ENCODE results near the gene PARS2.

PARS2 gene

DNA sequence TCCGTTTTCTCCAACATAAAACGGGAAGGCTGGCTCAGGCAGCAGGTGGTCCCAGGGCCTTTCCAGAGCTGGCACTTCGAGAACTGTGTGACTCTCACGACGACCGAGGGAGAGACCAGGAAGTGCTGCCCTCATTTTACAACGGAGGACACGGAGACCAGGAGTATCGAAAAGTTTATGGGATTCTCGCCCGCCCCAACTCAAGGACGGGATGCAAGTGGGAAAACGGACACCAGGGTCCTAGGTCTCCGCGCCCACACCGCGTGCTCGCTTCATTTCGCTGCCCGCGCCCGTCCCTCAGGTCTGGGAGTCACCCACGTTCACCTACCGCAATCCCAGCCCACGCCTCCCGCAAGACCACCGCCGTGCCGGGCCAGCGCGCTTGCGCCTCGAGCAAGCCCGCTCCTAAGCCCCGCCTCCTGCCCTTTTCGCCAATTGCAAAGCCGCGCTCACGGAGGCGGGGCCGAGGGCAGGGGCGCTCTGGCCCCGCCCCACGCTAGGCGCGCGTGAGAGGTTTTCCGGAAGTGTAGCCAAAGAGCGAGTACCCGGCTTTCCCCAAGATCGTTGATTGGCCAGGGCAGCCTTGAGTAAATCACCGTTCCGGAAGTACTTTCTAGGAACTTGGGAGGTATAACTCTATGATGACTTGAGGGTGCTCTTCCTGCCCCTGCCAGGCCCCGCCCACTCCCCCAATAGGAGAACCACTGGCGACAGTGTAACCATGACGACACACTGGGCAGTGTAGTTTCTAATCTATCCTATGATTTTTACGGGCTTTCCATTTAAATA is at the start of gene PARS2:
Gene PARS2, minus strand, starts transcription at position 391 of the 789 bp plus-strand sequence. CDS start 5,362 bp downstream, outside the sequence.
- peak; percentile 98 for DNase-seq

DNA sequence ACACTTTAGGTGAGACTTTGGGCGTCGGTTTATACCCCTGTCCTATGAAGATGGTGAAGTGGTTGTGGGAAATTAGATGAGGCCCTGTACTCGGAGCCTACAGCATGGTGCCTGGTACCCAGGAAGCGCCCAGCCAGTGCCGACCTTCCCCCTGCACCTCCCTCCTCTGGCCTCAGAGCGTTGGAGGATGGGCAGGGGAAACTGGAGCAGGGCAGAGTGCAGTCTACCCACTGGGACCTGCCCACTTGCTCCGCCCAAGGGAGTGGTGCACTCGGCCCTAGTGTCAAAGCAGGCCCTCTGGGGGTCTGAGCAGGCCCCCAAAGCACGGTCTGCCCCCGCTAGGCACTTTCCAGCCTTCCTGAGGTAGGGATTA is 49.8 kb upstream of the PARS2 start:
- no peak for DNase-seq

GRCh38 chr1:54813485-54814125 is 49.3 kb upstream of the PARS2 start:
- DNase-seq = no peak

DNA sequence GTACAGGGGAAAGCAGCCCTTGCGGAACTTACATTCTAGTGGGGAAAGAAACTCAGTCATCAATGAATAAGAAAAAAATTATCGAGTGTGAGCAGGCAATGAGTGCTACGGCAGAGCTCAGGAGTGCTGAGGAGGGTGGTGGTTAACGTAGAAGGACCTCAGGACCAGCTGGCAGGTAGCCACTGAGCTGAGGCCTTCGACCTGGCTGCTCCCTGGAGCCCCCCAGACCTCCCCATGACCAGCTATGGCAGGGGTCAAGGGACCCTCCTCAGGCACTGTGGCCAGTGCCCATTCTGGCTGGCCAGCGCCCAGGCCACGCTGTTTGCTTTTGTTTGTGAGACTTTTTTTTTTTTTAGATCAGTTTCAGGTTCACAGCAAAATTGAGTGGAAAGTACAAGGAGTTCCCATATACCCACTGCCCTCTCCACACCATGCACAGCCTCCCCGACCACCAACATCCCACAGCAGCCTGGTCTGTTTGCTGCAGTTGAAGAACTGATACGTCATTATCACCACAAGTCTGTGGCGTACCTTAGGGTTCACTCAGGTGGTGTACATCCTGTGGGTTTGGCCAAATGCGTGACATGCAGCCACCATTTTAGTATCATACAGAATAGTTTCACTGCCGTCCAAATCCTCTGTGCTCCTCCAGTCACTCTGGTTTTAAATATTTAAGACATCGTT is 48.6 kb upstream of the PARS2 start:
- no peak for DNase-seq

DNA sequence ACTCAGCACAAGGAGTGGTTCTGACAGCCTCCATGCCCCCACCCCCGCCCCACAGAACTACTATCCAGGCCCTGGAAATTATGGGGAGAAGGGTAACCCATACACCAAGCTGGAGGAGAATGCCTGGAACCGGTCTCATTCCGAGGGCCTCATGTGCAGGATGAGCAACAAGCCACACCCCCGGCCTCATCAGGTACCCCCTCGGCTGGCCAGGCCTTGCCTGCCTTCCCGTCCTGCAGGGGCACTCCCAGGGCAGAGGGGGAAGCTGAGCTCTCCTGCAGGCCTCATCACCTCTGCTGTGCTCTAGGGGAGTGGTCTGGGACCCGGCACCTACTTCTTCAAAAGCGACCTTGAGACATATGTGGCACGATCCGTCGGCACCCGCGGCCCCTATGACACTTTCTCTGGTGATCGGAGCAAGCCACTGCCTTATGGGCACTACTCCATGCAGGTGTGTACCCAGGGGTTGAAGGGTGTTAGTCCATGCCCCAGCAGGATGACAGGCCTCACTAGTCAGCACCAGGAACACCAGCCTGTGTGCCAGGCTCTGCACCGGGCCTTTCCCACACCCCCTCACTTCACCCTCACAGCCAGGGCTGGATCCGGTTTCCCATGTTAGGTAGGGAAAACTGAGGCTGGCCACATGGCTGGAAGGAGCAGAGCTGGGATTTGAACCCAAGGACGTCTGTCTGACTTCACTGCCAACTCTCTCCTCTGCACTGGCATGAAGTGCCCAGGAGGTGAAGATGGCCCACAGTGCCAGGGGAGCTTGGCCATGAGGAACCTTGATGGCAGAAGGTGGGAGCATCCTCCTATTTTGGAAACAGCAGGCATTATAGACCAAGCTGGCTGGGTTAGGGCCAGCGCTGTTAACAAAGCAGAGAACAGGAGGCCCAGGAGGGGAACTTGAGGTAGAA is 47.7 kb upstream of the PARS2 start:
- DNase-seq = no peak

DNA sequence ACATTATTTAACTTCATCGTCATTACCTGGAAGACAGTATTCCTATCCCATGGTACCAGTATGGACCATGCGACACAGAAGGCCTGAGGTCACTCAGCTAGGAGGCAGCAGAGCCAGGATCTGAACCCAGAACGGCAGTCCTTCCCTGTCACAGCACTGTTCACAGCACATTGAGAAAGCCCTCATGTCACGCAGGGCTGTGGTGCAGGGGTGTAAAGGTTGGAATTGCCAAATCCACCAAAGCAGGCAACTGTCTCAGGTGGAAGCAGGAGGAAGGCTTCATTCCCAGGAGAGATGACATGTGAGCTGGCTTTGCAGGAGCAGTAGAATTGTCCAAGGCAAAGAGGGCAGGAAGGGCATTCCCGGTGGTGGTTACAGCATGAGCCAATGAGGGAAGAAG is 46.7 kb upstream of the PARS2 start:
- DNase-seq = no peak

GRCh38 chr1:54810153-54810942 is 46.0 kb upstream of the PARS2 start:
- peak; percentile 67 for DNase-seq

DNA sequence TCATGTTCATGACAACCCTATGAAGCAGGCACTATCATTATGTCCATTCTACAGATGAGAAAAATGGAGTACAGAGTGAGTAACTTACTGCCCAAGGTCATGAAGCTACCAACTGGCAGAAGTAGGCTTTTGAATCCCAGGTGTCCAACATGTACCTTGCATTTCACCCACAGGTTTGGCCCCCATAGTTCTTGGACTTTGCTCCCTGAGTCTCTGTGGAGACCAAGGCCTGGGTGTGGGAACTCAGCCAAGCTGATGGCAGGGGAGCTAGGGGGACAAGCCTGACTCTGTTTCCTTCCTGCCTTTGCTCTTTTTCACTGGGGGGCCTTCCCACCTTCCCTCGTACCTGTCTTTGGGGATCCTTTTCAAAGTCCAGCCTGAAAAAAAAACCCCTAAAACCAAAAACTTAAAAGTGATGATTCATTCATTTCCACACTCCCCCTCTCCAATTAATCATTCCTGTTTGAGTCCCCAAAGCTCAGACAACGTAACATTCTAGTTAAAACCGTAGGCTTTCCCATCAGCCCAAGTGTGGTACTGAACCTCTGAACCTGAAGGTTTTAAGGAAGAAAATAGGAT is 45.3 kb upstream of the PARS2 start:
- DNase-seq = no peak

DNA sequence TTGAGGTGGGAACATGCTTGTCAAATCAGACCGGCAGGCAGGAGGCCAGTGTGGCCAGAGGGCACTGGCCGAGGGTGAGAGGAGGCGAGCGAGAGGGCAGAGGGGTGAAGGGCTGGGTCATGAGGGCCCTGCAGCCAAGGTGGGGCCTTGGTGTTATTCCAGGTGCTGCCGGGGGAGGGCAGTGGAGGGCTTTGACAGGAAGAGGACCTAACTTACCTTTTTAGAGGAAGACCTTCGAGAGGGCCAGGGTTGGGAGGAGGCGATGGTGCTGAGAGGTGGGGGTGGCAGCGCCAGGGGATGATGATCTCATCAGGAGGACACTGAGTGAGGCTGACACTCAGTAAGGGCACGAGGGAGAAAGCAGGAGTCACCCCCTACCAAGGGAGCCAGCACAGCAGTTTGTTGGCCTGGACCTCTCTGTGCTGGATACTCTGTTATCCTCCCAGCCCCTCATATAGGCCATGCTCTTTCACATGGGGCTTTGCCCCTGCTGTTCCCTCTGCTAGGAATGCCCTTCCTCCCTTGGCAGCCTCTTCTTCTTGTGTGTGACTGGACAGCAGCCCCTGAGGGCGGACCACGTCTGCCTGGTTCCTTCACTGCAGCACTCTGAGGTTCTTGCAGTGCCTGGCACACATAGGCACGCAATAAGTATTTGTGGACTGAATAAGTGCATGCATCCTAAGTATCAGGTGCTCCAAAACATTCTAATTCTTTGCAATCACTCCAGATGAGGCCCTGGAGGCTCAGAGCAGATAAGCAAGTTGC is 44.3 kb upstream of the PARS2 start:
- no peak for DNase-seq

- no peak for DNase-seq
Measured at GRCh38 chr1:54807756-54808155, 43.4 kb upstream of the PARS2 start.

DNA sequence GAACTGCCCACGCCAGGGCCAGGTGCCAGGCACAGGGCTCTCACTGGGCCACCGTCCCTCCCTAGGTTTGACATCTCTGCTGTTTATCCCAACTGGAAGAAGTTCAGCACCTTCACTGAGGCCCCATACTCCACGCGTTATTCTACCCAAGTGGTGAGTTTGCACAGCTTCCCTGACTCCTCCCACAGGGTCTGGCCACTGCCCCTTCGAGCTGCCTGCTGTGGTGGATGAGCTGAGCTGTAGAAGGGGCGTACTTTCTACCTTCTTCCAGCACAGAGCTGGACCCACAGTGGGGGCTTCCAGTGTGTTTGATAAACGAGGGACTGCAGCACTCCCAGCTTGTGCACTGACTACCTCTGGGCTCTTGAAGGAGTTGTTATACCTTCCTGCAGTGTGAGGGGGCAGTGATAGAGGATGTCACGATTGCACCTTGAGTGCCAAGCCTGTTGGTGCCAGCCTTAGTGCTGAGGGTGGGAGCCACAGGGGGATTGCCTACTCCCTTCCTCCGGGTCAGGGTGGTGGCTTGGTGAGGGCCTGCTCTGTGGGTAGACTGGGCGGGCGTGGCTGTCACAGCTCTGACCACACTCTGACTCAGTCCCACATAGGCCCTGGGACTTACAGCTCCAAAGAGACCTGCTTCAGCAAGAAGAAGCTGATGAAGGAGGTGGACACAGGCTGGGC is 42.7 kb upstream of the PARS2 start:
- no peak for DNase-seq

- no peak for DNase-seq
Measured at GRCh38 chr1:54805981-54806381, 41.7 kb upstream of the PARS2 start.

DNA sequence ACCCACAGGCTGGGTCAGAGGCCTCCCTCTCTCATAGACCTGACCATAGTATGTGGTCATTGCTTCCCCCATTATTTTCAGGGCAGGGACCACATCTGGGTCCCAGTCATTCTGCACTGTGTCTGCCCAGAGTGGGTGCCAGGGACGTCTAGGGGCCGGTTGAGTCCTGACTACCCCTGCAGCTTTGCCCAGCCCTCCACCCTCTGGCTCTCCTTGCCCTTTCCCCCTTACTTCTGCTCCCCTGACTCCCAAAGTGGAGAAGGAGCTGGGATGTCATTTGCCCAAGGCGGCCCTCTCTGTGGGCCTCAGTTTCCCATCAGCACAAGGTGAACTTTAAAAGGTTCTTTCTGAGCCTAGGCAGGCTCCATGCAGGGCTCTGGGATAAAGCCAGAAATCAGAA is 41.1 kb upstream of the PARS2 start:
- DNase-seq = no peak

DNA sequence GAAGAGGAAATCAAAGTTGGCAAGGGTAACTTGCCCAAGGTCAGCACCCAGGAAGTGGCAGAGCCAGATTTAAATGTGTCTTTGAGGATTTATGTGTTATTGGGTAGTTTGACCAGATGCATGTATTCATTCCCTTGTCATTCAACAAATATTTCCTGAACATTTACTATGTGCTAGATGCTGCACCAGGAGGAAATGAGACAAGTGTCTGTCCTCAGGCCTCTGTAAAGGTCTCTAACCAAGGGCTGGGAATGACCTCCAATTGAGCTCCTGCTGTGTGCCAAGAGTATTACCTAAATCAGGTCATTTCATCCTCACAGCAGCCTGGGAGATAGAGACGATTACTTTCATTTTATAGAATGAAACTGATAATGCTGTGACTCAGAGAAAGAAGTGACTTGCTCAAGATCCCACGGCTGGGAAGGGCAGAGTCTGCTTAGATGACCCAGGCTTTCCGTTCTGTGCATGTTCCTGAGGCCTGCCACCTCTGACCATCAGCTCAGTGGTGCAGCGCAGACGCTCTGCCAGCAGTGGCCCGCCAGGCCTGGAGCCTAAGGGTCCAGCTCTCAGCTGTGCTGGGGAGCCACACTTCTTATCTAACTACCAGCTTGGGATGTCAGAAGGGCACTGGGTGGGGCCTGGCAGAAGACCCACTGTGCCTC is 40.3 kb upstream of the PARS2 start:
- DNase-seq = no peak

GRCh38 chr1:54803761-54804470 is 39.6 kb upstream of the PARS2 start:
- no peak for DNase-seq

DNA sequence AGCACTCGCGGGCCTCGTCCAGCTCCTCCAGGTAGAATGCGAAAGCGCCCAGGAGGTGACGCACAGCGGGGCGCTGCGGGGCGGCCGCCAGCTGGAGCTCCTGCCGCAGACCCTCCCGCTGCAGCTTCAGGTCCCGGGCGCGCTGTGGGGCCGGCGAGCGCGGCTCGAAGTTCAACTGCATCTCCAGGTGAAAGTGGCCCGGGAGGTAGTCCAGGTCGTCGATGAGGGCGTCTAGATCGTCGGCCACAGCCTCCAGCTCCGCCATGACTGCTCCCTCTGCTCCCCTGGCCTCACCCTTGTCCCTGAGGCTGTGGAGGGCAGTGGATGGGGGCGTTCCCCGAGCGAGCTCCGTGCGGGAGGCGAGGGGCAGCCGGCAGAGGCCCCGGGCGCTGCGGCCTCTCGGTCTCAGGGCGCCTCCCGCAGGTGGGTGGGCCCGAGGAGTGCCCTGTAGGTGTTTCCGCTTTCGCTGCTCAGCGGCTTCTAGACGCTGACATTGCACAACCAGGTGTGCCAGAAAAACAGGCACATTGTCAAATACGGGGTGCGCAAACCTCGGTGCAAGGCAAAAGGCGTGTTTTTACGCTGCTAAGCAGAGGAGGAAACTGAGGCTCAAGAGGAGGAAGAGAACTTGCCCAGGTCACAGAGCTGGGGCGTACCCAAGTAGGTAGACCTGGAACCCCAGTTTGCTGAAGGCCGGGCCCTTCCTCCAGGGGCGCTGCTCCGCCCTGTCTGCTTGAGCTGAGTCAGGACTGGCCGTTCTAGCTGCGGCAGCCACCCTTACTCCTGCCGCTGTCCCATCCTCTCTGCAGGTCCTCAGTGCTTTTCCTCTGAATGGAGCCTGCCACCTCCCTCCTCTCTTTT is 36.8 kb upstream of the PARS2 start, which contains the start of gene TTC22:
Gene TTC22, minus strand, starts transcription at position 425 of the 861 bp plus-strand sequence. Its CDS starts 160 bp downstream, at position 265.
- peak; percentile 33 for DNase-seq

GRCh38 chr1:54800041-54800898 is 35.9 kb upstream of the PARS2 start:
- peak; percentile 21 for DNase-seq
